Erythroblast (primary cell): ENCODE results near the gene HOXB6.

Experiments used
- DNase-seq, 2 experiments: peaks; one replicate each; lab custom pipeline; 2025; lab: John Stamatoyannopoulos, UW
- GATA1 ChIP-seq: IDR thresholded peaks from 2 replicates; pipeline ENCODE4 v1.6.1; 2011; ENCODE audit warnings: low read depth, mild to moderate bottlenecking, control low read depth, low read length, moderate library complexity
- POLR2A ChIP-seq: IDR thresholded peaks from 2 replicates; pipeline ENCODE4 v1.6.1; 2011; ENCODE audit warnings: mild to moderate bottlenecking, low read length

HOXB6 gene

GRCh38 chr17:48595278-48595999 lies 9.3 kb downstream of the HOXB6 start:
- TF ChIP-seq GATA1 = no peak
- no peak for TF ChIP-seq POLR2A
- DNase-seq = no peak

- no peak for TF ChIP-seq GATA1
- no peak for TF ChIP-seq POLR2A
- no peak for DNase-seq
Measured at GRCh38 chr17:48594538-48595277, 10.1 kb downstream of the HOXB6 start.

GRCh38 chr17:48593840-48594537 lies 10.8 kb downstream of the HOXB6 start:
- peak; percentile 82 to 88 for DNase-seq
- TF ChIP-seq POLR2A (no peak), GATA1 (no peak)

DNA sequence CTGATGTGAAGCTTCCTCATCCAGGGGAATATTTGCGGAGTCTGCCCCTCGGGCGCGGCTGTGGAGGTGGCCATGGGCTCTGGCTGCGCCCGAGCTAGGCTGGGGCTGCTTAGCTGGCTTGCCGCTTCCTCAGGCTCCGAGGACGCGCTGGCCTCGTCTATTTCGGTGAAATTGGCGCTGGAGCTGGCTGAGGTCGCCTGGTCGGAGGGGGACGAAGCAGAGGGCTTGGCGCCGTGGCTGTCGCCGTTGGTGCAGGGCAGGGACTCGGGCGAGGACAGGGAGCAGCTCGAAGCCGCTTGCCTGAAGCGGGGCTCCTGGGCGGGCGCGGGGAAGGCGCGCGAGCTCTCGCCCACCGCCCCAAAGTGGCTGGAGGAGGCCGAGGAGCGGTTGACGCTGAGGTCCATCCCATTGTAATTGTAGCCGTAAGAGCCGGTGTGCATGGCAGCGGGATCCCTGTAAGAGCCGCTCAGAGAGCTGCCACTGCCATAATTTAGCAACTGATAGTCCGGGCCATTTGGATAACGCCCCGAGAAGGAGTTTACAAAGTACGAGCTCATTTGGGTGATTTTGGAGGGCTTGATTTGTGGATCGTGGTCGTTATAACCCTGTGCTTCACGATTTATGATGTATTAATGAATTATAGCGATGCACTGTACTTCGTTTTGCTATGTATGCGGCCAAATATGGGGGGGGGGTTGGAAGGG lies 11.5 kb downstream of the HOXB6 start, which contains the start of gene HOXB5:
Gene HOXB5 (minus strand): TSS at position 654 of the 704 bp plus-strand sequence. CDS start 97 bp downstream, at position 557.
- DNase-seq = peak; percentile 62 to 63
- TF ChIP-seq POLR2A = no peak
- no peak for TF ChIP-seq GATA1

DNA sequence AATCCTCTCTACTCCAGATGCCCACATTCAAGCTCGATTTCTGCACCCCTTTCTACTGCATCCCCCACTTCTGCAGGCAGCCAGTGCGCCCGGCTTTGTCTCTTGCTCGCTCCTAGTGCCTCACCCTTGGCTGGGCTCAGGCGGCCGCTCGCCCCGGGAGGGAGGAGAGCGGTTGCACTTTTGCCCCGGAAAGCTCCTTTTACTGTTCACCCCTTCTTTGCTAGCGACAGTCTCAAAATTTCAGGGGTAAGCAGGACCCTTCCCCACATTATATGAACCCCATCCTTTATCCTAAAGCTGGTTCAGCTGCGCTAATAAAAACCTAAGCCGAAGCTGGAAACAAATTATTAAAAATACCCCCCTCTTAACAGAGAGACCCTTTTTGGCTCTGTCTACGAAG lies 12.2 kb downstream of the HOXB6 start:
- peak; percentile 35 to 51 for DNase-seq
- TF ChIP-seq GATA1 (no peak), POLR2A (no peak)

DNA sequence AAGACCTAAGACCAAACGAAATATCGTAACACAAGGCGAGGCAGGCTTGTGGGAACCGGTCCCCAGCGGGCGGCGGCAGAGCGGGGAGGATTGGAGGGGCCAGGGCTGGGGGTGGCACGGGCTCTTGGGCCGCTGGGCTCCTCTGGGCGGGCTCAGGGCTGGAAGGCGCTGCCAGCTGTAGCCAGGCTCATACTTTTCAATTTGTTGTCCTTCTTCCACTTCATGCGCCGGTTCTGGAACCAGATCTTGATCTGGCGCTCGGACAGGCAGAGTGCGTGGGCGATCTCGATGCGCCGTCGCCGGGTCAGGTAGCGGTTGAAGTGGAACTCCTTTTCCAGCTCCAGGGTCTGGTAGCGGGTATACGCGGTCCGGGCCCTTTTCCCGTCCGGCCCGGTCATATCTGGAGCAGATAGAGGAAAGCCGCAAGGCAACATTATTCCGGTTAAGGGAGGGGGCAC lies 12.7 kb downstream of the HOXB6 start:
- TF ChIP-seq GATA1 = no peak
- TF ChIP-seq POLR2A = no peak

DNA sequence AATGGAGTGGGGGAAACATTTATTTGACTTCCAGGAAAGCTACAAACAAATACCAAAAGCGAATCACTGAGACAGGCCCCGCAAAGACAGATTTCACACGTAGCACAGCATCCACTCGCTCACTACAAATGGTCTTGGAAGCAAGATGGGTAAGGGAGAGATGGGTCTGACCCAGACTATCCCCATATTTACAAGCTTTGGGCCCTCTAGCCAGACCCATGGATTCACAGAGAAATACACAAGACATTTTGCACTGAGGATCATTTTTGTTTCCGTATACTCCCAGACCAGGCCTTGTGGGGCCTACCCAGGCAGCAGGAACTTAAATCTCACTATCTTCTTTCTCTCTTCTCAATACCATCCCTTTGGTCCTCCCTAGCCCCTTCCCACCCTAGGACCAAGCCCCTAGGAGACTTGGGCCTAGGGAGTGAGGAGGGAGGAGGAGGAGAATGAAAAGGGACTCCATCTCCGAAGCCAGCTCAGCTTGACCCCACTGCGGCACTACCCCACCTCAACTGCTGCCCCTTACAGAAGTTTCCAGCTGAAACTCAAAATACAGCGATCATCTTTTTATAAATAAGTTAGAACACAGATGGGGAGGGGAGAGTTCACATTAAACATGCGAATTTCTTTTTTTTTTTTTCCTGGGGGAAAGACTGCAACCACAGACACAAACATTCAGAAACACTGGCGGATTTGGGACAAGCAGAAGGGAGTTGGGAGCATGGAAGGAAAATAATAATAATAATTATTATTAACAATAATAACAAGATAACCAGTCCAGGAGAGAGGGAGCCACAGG lies 13.3 kb downstream of the HOXB6 start:
- no peak for DNase-seq
- TF ChIP-seq GATA1 = no peak
- TF ChIP-seq POLR2A = no peak

More for the DNA sequence above, 12.7 kb downstream of the HOXB6 start:
- DNase-seq = peak; percentile 18 to 31

GRCh38 chr17:48590607-48591161 lies 14.1 kb downstream of the HOXB6 start:
- TF ChIP-seq GATA1 (no peak), POLR2A (no peak)
- DNase-seq = no peak

- TF ChIP-seq GATA1 = no peak
- TF ChIP-seq POLR2A = no peak
- no peak for DNase-seq
Measured at GRCh38 chr17:48589831-48590606, 14.8 kb downstream of the HOXB6 start, which contains the start of gene HOXB3. Gene HOXB3 (minus strand): TSS chr17:48590241. CDS start chr17:48552474, 37,767 bp downstream.

DNA sequence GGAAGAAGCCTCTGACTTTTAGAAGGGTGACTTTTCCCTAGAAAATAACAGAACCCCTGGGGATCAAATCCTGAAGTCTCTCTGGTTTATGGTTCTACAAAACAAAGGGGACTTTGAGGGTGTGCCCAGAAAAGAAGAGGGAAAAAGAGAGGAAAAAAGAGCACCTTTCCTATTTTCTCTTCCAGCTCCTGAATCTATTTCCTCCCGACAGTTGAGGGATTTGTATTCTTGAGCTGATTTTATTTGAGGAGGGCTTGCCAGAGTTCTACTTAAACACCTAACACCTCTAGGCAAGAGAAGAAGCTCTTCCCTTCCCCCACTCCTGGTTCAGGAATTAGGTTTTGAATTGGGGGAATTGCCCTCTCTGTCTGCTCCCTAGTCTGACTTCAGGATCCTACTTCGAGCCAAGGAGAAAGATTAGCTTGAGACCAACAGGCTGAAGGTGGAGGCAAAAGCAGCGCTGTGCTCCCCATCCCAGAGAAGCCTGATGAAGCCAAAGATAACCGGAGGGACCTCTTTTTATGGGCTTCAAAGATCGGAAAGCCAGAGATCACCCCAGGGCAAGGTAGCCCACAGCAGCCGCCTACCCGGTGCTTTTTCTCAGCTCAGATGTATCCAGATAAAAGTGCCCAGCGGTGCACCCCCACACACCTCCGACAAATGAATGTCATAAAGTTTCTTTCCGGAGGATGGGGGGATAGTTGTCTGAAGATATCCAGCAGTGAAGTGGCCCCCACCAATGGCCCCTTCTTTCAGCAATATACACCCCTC lies 15.5 kb downstream of the HOXB6 start:
- TF ChIP-seq POLR2A (no peak), GATA1 (no peak)
- no peak for DNase-seq

DNA sequence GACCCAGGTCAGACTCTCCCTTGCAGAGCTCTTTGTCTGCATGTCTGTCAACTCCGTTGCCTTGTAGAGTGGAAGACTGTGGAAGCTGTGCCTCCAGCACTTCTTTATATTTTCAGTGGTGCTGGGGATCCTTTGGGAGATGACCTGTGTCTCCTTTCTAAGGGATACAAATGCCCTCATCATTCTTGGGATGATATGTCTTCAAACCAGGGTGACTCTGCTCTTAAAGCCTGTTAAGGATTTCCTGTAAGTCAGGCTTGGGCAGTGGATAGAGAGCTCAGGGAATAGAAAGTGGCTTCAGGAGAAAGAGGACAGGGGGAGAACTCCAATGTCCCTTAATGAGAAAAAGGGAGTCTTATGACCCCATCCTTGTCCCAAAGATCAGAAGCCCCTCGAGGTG lies 16.3 kb downstream of the HOXB6 start:
- no peak for TF ChIP-seq POLR2A
- TF ChIP-seq GATA1 = no peak
- DNase-seq = no peak
